Keratinocyte (primary cell): ENCODE results near the gene NIM1K. TPM values are rescaled to one million over a fixed set of nuclear protein-coding genes. Genes with fewer than 3 reads are reported as not detected.

Source experiments
- DNase-seq: peaks from one replicate; pipeline ENCODE4 v3.0.0-alpha.2; 2011; ENCODE audit warnings: low read depth, missing footprints, low spot score
- FAIRE-seq: peaks from 2 replicates; lab custom pipeline; 2011; peaks lifted over from hg19 to GRCh38; lab: Jason Lieb, UNC
- H2AFZ ChIP-seq: 2 replicates; pipeline ENCODE4 v1.6.0; 2012; ENCODE audit warnings: low read length, control low read depth, inconsistent platforms; ENCODE audit not compliant: control insufficient read depth
- H3K27ac ChIP-seq: 2 replicates; pipeline ENCODE4 v1.5.1; 2011; ENCODE audit warnings: low read length; ENCODE audit not compliant: control insufficient read depth, insufficient read depth
- H3K27me3 ChIP-seq: 3 replicates; pipeline ENCODE4 v1.6.0; 2011; ENCODE audit warnings: low read length; ENCODE audit not compliant: control insufficient read depth, insufficient read depth; ENCODE audit errors: extremely low read depth
- H3K36me3 ChIP-seq, 2 experiments: 2 replicates in 1 of 2; 3 replicates in 1 of 2; pipeline ENCODE4 v1.5.1; 2011; ENCODE audit warnings: low read length in 2 of 2, mild to moderate bottlenecking in 1 of 2; ENCODE audit not compliant: control insufficient read depth in 2 of 2, insufficient read depth in 2 of 2; ENCODE audit errors: extremely low read depth in 1 of 2
- H3K4me1 ChIP-seq: 3 replicates; pipeline ENCODE4 v1.5.1; 2011; ENCODE audit warnings: low read length; ENCODE audit not compliant: control insufficient read depth, insufficient read depth; ENCODE audit errors: extremely low read depth
- H3K4me2 ChIP-seq: 3 replicates; pipeline ENCODE4 v1.6.0; 2011; ENCODE audit warnings: low read depth, low read length; ENCODE audit not compliant: control insufficient read depth, insufficient read depth; ENCODE audit errors: extremely low read depth
- H3K4me3 ChIP-seq, 3 experiments: fragments of 200-600 bp in 1 of 3; sonication (generic) in 1 of 3; 2 replicates in 2 of 3; 3 replicates in 1 of 3; pipeline ENCODE4 v1.5.1; 2011 to 2016; ENCODE audit warnings: low read length in 3 of 3, mild to moderate bottlenecking in 3 of 3, control low read depth in 2 of 3, inconsistent platforms in 1 of 3, low read depth in 1 of 3, mixed read lengths in 1 of 3, mixed run types in 1 of 3, moderate library complexity in 1 of 3; ENCODE audit not compliant: control insufficient read depth in 2 of 3, insufficient read depth in 2 of 3; ENCODE audit errors: extremely low read depth in 1 of 3
- H3K79me2 ChIP-seq: 2 replicates; pipeline ENCODE4 v1.6.0; 2012; ENCODE audit warnings: low read length; ENCODE audit not compliant: control insufficient read depth, insufficient read depth
- H3K9ac ChIP-seq: 3 replicates; pipeline ENCODE4 v1.6.0; 2011; ENCODE audit warnings: low read length; ENCODE audit not compliant: control insufficient read depth, insufficient read depth; ENCODE audit errors: extremely low read depth
- H3K9me1 ChIP-seq: 3 replicates; pipeline ENCODE4 v1.6.0; 2011; ENCODE audit warnings: low read length; ENCODE audit not compliant: control insufficient read depth, insufficient read depth; ENCODE audit errors: extremely low read depth
- H3K9me3 ChIP-seq: 2 replicates; pipeline ENCODE4 v1.5.1; 2012; ENCODE audit warnings: low read depth, low read length; ENCODE audit not compliant: control insufficient read depth
- H4K20me1 ChIP-seq: 3 replicates; pipeline ENCODE4 v1.6.0; 2011; ENCODE audit warnings: low read length; ENCODE audit not compliant: control insufficient read depth, insufficient read depth; ENCODE audit errors: extremely low read depth
- EZH2 ChIP-seq: IDR thresholded peaks from one replicate; pipeline ENCODE4 v1.6.1; 2012; ENCODE audit warnings: inconsistent platforms, mild to moderate bottlenecking, low read length, moderate library complexity
- dilution Hi-C: fragments of 300-500 bp; cut with MboI; formaldehyde crosslinking; loops from one replicate; pipeline ENCODE4 v1.7.0; 2020; ENCODE audit warnings: low sequenced_read_pairs; ENCODE audit not compliant: extremely low pct_ligation_motif_present
- polyA plus RNA-seq, 5 experiments: library from polyadenylated mRNA; depleted of rRNA in 3 of 5; stranded (reverse) in 3 of 5; stranded (forward) in 1 of 5; unstranded in 1 of 5; fragments of >200 nt; gene quantifications; 1 replicate in 1 of 5; 2 replicates in 3 of 5; 3 replicates in 1 of 5; pipeline versions ENCODE4 v1.2.1 to v1.2.3, GENCODE V29; 2011 to 2012; ENCODE audit warnings: missing spikeins in 2 of 5, low read depth in 1 of 5, low replicate concordance in 1 of 5
- TF ChIP-seq, protein P1 (sequence below), 3 experiments: IDR thresholded peaks in 1 of 3; conservative IDR thresholded peaks in 1 of 3; optimal IDR thresholded peaks in 1 of 3; 2 replicates in 2 of 3; 3 replicates in 1 of 3; pipeline versions ENCODE3 to v1.5.1; 2011; ENCODE audit warnings: low read length in 3 of 3, mild to moderate bottlenecking in 3 of 3, moderate library complexity in 2 of 3, control low read depth in 1 of 3, inconsistent platforms in 1 of 3; ENCODE audit not compliant: insufficient read depth in 2 of 3; ENCODE audit errors: extremely low read depth in 1 of 3

NIM1K gene
- polyA plus RNA-seq, 1 donor (not counting 4 experiments of a cell fraction or from before 2014, with no cell fraction given) = 0.07 TPM

DNA sequence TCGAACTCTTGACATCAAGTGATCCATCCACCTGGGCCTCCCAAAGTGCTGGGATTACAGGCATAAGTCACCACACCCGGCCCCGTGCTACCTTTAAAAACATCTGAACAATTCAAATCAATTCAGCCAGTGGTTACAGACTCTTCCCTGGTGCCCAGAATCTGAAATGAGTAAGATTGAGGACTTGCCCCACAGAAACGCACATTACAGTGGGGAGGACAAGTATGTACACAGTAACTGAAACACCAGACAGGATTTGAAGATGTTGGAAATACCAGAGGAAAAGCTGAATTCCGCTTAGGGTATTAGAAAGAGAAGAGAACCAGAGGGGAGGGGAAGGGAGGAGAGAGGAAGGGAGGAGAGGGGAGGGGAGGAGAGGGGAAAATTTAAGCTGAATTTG, 17.8 kb downstream of the NIM1K start:
- Histone ChIP-seq H3K27ac (no peak overlapping the region), H3K9me1 (no peaks in the 10 kb centered on the region), H3K9ac (no peak overlapping the region), H3K4me3 (no peak overlapping the region), H3K9me3 (no peaks in the 10 kb centered on the region), H3K4me1 (peaks cover 13% of the 10 kb centered on the region), H3K36me3 (no peaks in the 10 kb centered on the region), H4K20me1 (no peaks in the 10 kb centered on the region), H3K79me2 (no peaks in the 10 kb centered on the region), H3K27me3 (no peaks in the 10 kb centered on the region), H3K4me2 (no peak overlapping the region), H2AFZ (no peak overlapping the region)
- no peak for TF ChIP-seq EZH2
- no peak for FAIRE-seq
- dilution Hi-C loops = no loop called here
- no peak for DNase-seq

DNA sequence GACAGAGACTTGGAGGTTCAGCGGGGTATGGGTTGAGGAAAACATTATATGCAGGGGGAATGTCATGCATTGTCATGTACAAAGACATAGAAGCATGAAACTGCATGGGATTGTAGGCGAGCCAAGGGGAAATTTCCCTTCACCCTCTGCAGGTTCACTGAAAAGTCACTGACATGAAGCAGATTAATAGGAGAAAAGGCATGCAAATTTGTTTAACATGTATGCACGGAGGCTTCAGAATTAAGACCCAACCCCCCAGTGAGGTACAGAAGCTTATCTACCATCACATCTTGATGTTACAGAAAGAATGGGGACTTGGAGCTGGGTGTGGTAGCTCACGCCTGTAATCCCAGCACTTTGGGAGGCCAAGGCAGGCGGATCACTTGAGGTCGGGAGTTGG, 18.5 kb downstream of the NIM1K start:
- H3K4me2 ChIP-seq = no peak overlapping the region
- no peak overlapping the region for H3K9ac ChIP-seq
- H3K27me3 ChIP-seq = no peaks in the 10 kb centered on the region
- dilution Hi-C loops = no loop called here
- H3K4me1 ChIP-seq = peaks cover 13% of the 10 kb centered on the region
- H3K9me3 ChIP-seq = no peaks in the 10 kb centered on the region
- FAIRE-seq (no peak), DNase-seq (no peak)
- no peak overlapping the region for H3K27ac ChIP-seq
- no peaks in the 10 kb centered on the region for H4K20me1 ChIP-seq
- no peaks in the 10 kb centered on the region for H3K79me2 ChIP-seq
- H3K9me1 ChIP-seq = no peaks in the 10 kb centered on the region
- no peaks in the 10 kb centered on the region for H3K36me3 ChIP-seq
- TF ChIP-seq EZH2 = no peak
- no peak overlapping the region for H2AFZ ChIP-seq
- H3K4me3 ChIP-seq = no peak overlapping the region

DNA sequence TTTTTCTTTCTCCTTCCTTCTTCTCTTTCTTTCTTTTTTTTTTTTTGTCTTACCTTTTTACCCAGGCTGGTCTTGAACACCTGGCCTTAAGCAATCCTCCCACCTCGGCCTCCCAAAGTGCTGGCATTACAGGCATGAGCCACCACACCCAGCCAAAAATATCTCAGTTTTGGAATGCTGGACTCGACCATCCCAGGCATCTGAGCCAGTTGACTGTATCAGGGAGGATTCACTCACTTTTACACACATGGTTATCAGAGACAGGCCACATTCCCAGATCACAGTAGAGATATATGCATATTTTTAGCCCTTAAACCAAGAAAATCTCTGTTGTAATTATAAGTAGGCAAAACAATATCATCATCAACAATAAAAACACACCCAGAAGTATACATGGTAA, 21.9 kb downstream of the NIM1K start:
- no peaks in the 10 kb centered on the region for H3K9me3 ChIP-seq
- no peaks in the 10 kb centered on the region for H3K4me1 ChIP-seq
- no peaks in the 10 kb centered on the region for H3K27me3 ChIP-seq
- dilution Hi-C loops = no loop called here
- no peak for DNase-seq
- H3K79me2 ChIP-seq = no peaks in the 10 kb centered on the region
- FAIRE-seq = no peak
- TF ChIP-seq, protein P1, sequence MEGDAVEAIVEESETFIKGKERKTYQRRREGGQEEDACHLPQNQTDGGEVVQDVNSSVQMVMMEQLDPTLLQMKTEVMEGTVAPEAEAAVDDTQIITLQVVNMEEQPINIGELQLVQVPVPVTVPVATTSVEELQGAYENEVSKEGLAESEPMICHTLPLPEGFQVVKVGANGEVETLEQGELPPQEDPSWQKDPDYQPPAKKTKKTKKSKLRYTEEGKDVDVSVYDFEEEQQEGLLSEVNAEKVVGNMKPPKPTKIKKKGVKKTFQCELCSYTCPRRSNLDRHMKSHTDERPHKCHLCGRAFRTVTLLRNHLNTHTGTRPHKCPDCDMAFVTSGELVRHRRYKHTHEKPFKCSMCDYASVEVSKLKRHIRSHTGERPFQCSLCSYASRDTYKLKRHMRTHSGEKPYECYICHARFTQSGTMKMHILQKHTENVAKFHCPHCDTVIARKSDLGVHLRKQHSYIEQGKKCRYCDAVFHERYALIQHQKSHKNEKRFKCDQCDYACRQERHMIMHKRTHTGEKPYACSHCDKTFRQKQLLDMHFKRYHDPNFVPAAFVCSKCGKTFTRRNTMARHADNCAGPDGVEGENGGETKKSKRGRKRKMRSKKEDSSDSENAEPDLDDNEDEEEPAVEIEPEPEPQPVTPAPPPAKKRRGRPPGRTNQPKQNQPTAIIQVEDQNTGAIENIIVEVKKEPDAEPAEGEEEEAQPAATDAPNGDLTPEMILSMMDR (optimal IDR thresholded peaks at IDR 0.05 in 1 of 3, IDR thresholded peaks at IDR 0.05 in 1 of 3, conservative IDR thresholded peaks at IDR 0.05 in 1 of 3; ENCODE audit: extremely low read depth in 1 of 3, insufficient read depth in 2 of 3, low read length in 3 of 3) = no peak
- TF ChIP-seq EZH2 = no peak
- H3K36me3 ChIP-seq = no peaks in the 10 kb centered on the region
- H3K27ac ChIP-seq = no peak overlapping the region
- H3K9ac ChIP-seq = no peak overlapping the region
- H3K4me3 ChIP-seq = no peak overlapping the region
- H3K4me2 ChIP-seq = no peak overlapping the region
- no peak overlapping the region for H2AFZ ChIP-seq
- no peaks in the 10 kb centered on the region for H4K20me1 ChIP-seq
- H3K9me1 ChIP-seq = no peaks in the 10 kb centered on the region
